NCI-H2107 (cell line): ENCODE measurements around the gene RASL10A.

Experiments used
- DNase-seq: peaks from one replicate; lab custom pipeline; 2025; lab: John Stamatoyannopoulos, UW

Gene RASL10A

DNA sequence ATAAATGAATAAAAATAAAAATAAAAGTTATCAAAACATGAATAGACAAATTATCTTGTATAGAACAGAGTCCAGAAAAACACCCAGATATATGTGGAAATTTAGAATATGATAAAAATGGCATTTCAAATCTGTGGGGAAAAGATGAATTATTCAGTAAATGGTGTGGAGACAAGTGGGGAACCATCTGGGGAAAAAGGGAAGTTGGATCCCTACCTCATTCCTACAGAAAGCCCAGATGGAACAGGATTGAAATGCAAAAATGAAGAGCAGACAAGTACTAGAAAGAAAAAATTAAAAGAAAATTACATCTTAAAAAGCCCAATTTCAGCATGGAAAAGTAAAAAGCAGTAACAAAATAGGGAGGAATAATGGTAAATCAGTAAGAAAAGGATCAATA, 8.1 kb upstream of the RASL10A start:
- DNase-seq, result no peak

DNA sequence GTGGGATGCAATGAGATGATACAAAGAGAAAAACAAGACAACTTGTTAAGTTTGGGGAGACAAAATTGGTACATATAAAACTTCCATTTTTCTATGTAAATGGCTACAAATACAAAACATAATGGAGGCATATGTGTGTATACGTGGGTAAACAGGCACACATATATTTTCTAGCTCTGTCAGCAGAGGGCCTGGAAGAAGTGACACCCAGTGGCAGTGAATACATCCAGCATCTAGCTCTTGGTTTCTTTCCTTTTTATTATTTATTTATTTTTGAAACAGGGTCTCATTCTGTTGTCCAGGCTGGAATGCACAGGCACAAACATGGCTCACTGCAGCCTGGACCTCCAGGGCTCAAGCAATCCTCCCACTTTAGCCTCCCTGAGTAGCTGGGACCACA, 5.0 kb upstream of the RASL10A start:
- no peak for DNase-seq

DNA sequence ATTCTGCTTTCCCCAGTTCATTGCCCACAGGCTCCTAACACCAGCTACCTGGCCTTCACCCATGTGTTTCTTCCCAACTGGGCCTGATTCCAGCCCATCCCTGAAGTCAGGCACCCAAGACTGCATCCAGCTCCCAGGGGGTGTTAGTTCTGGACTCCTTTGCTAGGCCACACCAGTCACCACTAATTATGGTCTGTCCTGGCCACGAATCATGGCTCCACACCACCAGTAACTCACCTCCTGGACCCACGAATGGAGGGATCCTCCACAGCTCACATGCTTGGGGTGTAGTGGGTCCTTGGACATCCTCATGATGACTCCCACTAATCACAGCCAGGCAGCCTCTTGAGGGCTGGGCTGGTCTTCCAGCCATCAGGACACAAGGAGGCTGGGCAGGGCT, 3.6 kb upstream of the RASL10A start:
- DNase-seq, result no peak

DNA sequence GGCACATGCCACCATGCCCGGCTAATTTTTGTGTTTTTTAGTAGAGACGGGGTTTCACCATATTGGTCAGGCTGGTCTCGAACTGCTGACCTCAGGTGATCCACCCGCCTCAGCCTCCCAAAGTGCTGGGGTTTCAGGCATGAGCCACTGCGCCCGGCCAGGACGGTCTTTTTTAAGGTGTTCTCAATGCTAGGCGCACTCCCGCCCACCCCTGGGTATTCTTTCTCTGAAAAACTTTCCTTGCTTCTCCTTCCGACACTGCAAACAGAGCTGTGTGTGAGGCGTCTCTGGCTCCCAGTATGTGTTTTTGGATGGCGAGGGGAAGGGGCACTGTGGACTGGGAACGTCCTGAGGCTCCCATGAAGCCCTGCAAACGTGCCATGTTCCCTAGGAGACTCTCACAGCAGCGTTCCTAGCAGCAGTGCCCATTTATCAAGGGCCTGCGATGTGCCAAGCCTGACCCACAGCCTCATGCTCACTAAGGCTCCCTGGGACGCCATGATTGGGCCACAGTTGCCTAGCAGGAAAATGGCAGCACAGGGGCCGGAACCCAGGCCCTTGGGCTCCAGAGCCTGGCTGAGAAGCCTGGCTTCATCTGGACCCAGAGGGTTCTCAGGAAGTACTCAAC, 2.4 kb upstream of the RASL10A start:
- DNase-seq, result no peak

DNA sequence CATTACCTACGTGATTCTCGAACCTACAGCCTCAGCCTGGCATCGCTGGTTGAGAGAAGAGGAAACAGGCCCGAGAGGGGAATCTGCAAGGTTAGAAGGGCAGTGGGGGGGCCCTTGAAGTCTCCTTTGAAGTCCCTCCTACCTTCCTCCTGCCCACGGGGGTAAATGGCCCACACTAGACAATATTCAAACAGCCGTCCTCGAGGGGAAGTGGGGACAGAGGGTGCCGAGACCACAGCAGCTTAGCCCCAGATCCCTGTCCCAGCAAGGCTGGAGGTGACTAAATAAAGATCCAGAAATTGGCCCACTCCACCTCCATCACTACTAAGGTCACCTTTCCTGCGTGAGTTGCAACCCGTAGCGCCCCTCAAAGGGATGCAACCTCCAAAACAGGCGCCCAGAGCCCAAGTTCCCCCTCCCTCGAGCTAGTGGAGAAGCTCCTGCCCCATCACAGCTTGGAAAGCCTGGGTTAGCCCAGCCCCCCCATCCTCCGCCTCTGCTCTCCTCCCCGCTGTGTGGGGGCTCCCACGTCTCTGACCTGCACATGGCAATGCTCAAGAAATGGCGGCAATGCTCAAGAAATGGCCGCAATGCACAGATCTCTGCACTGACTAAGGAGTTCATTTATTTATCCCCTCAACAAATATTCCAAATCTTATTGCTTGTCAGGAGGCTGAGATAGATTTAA, 788 bp upstream of the RASL10A start:
- DNase-seq, result no peak

DNA sequence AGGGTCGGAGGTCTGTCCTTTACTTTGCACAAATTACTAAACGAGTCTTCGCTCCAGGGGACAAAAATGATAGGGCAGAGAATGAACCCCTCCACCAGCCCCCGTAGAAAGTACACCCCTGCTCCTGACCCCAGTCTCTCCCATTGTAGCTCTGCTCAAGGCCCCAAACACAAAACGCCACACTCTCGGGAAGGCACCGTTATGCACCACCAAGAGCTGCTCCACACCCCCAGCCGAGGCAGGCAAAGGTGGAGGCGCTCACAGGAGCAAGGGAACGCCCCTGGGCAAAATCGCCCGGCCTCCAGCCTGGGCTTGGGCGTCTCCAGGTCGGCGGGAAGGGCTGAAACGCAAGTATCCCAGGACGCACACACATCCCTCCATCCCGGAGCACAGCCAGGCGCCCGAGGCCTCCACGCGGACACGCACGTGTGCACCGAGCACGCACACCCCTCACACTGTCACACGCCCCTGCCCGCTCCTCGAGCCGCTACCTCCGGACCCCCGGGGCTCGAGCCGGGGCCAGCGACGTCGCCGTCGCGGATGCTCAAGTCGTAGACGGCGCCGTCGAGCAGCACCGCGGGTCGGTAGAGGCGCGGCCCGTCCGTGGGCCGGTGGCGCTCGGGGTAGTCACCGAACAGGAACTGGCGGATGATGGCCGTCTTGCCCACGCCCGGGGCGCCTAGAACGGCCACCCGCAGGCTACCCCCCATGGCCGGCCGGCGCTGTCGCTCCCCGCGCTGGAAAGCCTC, 786 bp downstream of the RASL10A start:
- DNase-seq, result no peak

DNA sequence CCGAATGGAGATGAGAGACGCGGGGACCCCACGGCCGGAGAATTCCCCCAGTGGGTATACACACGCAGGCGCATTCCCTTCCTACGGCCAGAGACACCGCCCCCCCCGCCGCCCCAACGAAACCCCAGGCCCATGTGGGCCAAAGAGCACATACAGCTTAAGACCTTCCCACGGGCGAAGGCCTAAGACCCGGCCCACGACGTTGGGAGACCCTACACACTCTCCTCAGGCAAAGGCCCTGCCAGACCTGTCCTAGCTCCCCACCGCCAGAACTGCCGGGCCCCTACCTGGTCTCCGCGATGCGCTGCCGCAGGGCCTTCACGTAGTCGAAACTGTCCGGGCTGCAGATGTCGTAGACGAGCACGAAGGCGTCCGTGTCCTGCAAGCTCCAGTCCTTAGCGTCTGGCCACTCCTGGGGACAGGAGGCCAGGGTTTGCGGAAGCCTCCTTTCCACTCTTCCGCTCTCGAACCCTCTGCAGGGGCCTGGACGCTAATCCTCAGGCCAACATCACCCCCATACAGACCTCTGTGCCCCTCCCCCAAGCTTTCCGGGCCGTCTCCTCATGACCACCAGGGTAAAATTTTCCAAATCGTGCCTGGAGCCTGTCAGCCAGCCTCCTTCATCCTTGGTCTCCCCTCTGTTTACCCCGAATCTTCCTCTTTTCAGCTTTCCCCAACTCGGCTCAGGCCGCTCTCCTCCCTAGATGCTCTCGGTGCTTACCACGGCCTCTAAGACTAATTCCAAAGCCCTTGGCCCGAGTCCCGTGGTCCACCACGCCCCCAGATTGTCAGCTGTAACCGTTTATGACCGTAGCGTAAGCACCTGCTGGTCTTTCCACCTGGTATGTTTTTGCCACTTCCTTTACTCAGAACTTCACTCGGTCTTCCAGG, 1.7 kb downstream of the RASL10A start:
- no peak for DNase-seq

DNA sequence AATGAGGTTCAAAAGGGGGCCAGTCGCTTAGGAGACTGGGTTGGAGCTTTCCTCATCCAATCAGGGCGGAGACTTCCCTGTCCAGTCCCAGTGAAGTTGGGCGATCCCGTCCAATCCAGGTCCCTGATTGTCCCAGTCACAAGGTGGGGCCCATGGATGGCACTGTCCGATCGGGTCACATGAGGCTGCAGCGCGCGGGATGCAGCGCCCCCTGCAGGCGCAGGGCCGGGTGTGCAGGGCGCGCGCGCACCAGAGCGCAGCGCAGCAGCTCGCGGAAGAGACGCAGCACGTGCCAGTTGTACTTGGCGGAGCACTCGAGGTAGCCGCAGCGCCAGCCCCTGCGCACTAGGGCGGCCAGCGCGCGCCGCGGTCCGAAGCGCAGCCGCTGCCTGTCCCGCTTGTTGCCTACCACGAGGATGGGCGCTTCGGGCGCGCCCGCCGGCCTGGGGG, 2.3 kb downstream of the RASL10A start:
- DNase-seq, result no peak

DNA sequence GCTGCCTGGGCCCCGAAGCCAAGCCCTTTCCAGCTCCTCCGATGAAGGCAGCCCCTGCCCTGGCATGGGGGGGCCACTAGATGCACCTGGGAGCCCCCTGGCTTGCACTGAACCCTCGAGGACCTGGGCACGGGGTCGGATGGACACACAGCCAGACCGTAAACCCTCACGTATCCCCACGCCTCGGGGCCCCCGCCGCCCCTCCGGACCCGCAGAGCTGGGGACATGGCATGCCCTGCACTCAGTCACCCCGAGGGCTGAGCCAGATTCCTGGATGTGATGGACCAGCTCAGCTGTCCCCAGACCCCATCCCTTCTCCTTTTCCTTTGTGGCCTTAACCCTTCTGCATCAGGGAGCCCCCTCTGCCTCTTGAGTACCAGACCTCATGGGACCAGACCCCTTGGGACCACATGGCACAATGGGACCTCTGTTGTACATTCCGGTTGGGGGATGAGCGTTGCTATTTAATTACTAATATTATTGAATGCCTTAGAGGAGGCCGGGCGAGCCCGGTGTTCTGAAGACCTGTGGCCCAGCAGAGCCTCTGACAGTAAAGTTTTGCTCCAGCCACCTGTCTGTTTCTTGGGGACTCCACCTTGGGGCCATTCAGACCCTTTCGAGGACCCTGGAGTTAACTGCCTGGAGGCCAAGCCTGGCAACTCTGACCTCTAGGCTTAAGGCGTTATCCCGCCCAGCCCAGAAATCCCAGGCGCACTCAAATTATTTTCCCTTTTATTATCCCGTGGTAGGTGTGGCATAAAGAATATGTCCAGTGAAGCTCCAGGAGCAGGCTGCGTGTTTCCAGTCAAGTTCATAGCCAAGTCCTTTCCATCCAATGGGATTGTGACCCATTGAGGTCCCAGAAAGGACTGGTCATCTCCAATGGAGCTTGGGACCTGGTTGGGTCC, 3.0 kb downstream of the RASL10A start:
- no peak for DNase-seq

DNA sequence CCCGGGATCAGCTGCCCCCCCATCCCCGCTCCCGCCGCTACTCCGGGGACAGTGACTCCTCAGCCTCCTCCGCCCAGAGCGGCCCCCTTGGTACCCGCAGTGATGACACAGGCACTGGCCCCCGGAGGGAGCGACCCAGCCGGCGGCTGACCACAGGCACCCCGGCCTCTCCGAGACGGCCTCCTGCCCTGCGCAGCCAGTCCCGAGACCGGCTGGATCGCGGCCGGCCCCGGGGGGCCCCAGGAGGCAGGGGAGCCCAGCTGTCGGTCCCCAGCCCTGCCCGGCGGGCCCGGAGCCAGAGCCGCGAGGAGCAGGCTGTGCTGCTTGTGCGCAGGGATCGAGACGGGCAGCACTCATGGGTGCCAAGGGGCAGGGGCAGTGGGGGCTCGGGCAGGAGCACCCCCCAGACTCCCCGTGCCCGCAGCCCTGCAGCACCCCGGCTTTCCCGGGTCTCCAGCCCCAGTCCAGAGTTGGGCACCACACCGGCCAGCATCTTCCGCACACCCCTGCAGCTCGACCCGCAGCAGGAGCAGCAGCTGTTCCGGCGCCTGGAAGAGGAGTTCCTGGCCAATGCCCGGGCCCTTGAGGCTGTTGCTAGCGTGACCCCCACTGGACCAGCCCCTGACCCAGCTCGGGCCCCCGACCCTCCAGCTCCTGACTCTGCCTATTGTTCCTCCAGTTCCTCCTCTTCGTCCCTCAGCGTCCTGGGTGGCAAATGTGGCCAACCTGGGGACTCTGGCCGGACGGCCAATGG, 3.9 kb downstream of the RASL10A start:
- DNase-seq, result no peak

DNA sequence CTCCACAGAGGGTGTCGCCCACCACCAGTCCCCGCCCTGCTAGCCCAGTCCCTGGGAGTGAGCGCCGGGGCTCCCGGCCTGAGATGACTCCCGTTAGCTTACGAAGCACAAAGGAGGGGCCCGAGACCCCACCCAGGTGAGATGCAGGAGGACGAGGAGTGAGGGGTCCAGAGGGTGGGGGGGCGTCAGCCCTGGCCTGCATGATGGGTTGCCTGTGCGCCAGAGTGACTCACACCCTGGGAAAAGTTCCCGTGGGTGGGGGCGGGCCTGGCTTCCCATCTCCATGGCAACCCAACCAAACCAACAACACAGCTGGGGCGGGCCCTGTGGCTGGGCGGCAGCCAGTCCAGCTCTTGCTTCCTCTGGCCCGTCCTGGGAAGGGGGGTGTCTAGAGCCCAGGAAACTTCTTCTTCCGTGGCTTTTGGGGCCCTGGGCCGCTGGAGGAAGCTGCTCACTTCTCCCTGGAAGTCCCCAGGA, 4.6 kb downstream of the RASL10A start:
- no peak for DNase-seq

DNA sequence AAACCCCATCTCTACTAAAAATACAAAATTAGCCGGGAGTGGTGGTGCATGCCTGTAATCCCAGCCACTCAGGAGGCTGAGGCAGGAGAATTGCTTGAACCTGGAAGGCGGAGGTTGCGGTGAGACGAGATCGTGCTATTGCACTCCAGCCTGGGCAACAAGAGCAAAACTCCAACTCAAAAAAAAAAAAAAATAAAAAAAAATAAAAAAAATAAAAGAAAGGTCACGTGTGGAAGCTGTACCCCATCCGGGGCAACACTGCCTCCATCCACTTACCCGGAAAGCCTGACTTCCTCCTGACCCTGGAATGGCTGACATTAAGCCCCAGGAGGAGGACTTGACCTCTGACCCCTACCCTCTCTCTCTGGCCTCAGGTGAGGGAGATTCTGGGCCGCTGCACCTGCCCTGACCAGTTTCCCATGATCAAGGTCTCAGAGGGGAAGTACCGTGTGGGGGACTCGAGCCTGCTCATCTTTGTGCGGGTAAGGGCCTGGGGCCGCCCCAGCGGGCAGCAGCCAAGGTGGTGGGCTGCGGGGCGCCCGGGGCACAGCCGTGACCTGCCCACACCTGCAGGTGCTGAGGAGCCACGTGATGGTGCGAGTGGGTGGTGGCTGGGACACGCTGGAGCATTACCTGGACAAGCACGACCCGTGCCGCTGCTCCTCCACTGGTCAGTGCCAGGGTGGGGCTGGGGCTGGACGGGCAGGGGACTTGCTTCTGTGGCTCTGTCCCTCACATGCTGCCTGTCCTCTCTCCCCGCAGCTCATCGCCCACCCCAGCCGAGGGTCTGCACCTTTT, 5.2 kb downstream of the RASL10A start:
- DNase-seq, result no peak

DNA sequence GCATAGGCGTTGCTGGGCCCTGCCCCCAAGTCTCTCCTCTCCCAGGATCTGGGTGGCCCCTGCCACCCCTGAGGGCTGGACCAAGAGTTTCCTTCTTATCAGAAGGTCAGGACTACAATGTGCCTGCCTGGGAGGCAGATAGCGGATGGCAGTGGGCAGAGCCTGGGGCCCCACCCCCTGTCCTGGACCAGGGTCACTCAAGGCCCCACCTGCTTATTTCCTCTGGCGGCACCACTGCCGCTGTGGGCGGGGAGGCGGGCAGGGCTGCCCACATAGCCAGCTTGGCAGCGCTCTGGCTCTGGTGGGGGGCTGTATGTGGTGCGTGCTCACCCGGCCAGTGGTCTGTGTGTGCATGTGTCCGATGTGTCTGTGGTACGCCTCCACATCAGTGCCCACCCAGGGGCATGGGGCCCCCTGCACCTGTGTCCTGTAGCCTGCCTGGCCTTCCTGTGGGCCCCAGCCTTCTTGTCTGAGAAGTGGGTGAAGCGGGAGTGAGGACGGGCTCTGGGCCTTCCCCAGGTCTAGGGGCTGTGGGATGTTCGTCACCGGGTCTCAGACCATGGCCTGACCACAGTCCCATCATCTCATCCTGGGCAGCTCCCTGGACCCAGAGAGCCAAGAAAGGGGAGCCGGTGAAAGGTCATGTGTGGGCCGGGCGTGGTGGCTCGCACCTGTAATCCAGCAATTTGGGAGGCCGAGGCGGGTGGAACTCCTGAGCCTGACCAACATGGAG, 6.0 kb downstream of the RASL10A start:
- DNase-seq, result no peak

DNA sequence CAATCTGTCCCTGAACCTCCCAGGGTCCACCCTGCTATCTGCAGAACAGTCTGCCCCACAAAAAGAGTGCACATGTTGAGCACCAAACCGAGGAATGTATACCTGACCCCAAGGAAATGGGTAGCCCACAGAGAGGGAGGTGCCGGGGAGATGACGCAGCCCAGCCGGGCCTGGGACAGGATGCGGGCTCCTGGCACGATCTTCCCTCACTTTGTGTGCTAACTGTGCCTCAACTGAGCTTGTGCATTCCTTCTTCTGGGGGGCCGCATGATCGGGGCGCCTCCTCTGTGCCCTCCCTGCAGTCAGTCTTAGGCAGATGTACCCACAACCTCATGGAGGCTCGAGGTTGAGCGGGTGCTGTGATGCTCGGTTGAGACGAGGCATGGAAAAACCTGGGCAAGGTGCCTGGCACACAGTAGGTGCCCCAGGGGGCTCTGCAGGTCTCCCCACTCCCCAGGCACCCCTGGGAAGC, 6.7 kb downstream of the RASL10A start:
- DNase-seq, result no peak

DNA sequence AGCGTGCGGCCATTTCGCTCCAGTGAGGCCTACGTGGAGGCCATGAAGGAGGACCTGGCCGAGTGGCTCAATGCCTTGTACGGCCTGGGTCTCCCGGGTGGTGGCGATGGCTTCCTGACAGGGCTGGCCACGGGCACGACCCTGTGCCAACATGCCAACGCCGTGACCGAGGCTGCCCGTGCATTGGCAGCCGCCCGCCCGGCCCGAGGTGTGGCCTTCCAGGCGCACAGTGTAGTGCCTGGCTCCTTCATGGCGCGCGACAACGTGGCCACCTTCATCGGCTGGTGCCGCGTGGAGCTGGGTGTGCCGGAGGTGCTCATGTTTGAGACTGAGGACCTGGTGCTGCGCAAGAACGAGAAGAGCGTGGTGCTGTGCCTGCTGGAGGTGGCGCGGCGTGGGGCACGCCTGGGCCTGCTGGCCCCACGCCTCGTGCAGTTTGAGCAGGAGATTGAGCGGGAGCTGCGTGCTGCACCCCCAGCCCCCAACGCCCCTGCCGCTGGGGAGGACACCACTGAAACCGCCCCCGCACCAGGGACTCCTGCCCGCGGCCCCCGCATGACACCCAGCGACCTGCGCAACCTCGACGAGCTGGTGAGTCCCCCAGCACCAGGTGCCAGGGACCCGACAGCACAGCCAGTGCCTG, 7.2 kb downstream of the RASL10A start:
- DNase-seq, result no peak

DNA sequence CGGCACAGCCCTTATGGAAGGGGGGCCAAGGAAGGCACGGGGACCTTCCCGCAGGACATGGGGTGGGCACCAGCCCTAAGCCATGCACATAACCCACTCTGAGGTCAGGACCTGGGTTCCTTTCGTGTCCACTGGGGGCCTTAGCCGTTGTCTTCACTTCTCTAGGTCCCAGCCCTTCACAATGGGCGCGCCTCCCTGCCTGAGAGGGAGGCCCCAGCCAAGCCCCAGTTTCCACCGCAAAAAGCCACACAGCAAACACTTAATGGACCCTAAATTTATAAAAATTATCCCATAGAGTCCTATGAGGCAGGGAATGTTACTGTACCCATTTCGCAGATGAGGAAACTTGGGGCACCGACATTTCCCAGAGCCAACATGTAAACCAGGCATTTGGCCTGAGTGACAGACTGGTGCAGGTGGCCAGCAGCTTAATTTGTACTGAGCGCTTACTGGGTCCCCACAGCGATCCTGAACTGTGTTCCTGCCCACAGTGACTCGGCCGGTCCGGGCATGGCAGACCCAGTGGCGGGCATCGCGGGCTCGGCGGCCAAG, 7.8 kb downstream of the RASL10A start:
- no peak for DNase-seq

DNA sequence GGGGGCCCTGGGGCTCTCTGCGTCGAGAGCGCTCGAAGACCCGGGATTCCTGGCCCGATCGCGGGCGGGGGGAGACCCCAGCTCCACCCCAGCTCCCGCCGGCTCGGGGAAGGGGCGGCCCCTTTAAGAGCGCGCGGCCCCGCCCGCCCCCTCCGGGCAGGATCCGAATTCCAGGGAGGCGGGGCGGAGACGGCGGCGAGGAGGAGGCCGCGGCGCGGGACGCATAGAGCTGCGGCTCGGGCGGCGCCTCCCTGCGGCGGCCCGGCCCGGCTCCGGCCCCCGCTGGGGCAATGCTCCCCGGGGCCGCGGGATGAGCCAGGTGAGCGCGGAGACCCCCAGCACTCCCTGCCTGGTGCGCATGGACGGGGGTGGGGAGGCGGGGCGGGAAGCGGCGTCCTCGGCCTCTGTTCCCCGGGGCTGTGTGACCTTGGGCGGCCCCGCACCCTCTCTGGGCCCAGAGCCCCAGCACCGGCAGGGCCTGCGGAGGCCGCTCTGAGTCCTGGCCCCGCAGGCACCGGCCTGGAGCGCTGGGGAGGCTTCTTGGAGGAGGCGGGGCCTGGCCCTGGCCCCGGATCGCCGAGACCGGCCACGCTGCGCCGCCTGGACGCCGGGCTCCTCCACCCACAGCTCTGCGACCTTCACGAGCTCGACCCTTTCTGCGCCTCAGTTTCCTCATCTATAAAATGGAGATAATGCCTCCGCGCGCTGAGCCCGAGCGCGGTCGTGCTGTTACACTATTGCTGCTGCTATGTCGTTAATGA, 8.5 kb downstream of the RASL10A start:
- DNase-seq, result no peak
